Measurements from ENCODE around the gene MLLT10. TPM values are rescaled to one million over a fixed set of nuclear protein-coding genes. Genes with fewer than 3 reads are reported as not detected.

Gene MLLT10
- total RNA-seq, 2 donors from 2014 or later, result 55.8 to 62.9 TPM

DNA sequence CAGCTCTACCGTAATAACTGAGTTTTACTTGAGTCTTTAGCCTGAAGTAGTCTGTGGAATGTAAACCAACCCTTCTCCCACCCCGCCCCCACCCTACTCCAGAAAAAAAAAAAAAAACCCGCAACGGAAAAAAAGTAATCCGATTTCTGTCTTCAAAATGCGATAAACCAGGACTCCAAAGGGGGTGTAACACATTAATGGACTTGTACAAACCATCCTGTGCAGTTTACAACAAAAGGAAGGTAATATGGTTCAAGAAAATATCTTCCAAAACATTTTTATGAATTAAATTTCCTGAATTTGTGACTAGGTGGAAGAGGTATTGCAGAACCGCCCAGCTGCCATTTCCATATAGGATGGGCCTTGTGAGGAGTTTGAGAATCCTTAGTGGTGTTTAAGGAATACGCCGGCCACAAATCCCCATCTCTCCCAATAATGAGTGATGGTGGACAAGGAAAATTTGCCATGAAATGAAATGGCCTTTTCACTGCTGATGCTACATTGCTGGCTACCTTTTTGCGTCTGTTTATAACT is 19.1 kb upstream of the MLLT10 start:
- Mint-ChIP-seq H3K27me3 (ENCODE audit: insufficient read depth) (no peaks in the 10 kb centered on the region), H3K27ac (peak overlapping the region; percentile 92), H3K4me3 (peak overlapping the region; percentile 82), H3K36me3 (ENCODE audit: low read depth) (peaks cover 10% of the 10 kb centered on the region), H3K4me1 (peaks cover 59% of the 10 kb centered on the region), H3K9me3 (no peaks in the 10 kb centered on the region)
- H3K36me3 ChIP-seq (ENCODE audit: control insufficient read depth, insufficient read depth, low read length), result peaks cover 10% of the 10 kb centered on the region
- no peaks in the 10 kb centered on the region for H3K9me3 ChIP-seq (ENCODE audit: control insufficient read depth, low read length)
- TF ChIP-seq, protein P1, sequence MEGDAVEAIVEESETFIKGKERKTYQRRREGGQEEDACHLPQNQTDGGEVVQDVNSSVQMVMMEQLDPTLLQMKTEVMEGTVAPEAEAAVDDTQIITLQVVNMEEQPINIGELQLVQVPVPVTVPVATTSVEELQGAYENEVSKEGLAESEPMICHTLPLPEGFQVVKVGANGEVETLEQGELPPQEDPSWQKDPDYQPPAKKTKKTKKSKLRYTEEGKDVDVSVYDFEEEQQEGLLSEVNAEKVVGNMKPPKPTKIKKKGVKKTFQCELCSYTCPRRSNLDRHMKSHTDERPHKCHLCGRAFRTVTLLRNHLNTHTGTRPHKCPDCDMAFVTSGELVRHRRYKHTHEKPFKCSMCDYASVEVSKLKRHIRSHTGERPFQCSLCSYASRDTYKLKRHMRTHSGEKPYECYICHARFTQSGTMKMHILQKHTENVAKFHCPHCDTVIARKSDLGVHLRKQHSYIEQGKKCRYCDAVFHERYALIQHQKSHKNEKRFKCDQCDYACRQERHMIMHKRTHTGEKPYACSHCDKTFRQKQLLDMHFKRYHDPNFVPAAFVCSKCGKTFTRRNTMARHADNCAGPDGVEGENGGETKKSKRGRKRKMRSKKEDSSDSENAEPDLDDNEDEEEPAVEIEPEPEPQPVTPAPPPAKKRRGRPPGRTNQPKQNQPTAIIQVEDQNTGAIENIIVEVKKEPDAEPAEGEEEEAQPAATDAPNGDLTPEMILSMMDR (conservative IDR thresholded peaks at IDR 0.05), result no peak
- H3K4me3 ChIP-seq (ENCODE audit: low read length), result peak overlapping the region; percentile 92
- 2 to 3% methylated on average over 5 to 8 of the region's 10 CpGs for WGBS, 2 experiments (ENCODE audit: insufficient coverage in 1 of 2, insufficient read length in 1 of 2)
- H3K27me3 ChIP-seq (ENCODE audit: control insufficient read depth, insufficient read depth, low read length, poor library complexity, severe bottlenecking), result no peaks in the 10 kb centered on the region
- peak overlapping the region; percentile 88 for H3K9ac ChIP-seq (ENCODE audit: extremely low read depth, low read length, poor library complexity, severe bottlenecking)
- peak; percentile 55 for DNase-seq
- H3K4me1 ChIP-seq (ENCODE audit: control insufficient read depth, insufficient read depth, low read length), result peaks cover under 1% of the 10 kb centered on the region
- H3K27ac ChIP-seq (ENCODE audit: low read depth, low read length), result peak overlapping the region; percentile 59

GRCh38 chr10:21515361-21516241 is 18.4 kb upstream of the MLLT10 start:
- DNase-seq, result peak; percentile 55
- Mint-ChIP-seq H3K4me1 (peaks cover 65% of the 10 kb centered on the region), H3K4me3 (peak overlapping the region; percentile 82), H3K36me3 (ENCODE audit: low read depth) (peaks cover 10% of the 10 kb centered on the region), H3K27me3 (ENCODE audit: insufficient read depth) (no peaks in the 10 kb centered on the region), H3K9me3 (no peaks in the 10 kb centered on the region), H3K27ac (peak overlapping the region; percentile 92)
- peaks cover 5% of the 10 kb centered on the region for H3K4me1 ChIP-seq (ENCODE audit: control insufficient read depth, insufficient read depth, low read length)
- H3K36me3 ChIP-seq (ENCODE audit: control insufficient read depth, insufficient read depth, low read length), result peaks cover 10% of the 10 kb centered on the region
- no peaks in the 10 kb centered on the region for H3K9me3 ChIP-seq (ENCODE audit: control insufficient read depth, low read length)
- TF ChIP-seq, protein P1 (conservative IDR thresholded peaks at IDR 0.05), result no peak
- peak overlapping the region; percentile 59 for H3K27ac ChIP-seq (ENCODE audit: low read depth, low read length)
- no peaks in the 10 kb centered on the region for H3K27me3 ChIP-seq (ENCODE audit: control insufficient read depth, insufficient read depth, low read length, poor library complexity, severe bottlenecking)
- 2 to 6% methylated on average over 11 to 15 of the region's 15 CpGs for WGBS, 2 experiments (ENCODE audit: insufficient coverage in 1 of 2, insufficient read length in 1 of 2)
- peak overlapping the region; percentile 88 for H3K9ac ChIP-seq (ENCODE audit: extremely low read depth, low read length, poor library complexity, severe bottlenecking)
- peak overlapping the region; percentile 92 for H3K4me3 ChIP-seq (ENCODE audit: low read length)

DNA sequence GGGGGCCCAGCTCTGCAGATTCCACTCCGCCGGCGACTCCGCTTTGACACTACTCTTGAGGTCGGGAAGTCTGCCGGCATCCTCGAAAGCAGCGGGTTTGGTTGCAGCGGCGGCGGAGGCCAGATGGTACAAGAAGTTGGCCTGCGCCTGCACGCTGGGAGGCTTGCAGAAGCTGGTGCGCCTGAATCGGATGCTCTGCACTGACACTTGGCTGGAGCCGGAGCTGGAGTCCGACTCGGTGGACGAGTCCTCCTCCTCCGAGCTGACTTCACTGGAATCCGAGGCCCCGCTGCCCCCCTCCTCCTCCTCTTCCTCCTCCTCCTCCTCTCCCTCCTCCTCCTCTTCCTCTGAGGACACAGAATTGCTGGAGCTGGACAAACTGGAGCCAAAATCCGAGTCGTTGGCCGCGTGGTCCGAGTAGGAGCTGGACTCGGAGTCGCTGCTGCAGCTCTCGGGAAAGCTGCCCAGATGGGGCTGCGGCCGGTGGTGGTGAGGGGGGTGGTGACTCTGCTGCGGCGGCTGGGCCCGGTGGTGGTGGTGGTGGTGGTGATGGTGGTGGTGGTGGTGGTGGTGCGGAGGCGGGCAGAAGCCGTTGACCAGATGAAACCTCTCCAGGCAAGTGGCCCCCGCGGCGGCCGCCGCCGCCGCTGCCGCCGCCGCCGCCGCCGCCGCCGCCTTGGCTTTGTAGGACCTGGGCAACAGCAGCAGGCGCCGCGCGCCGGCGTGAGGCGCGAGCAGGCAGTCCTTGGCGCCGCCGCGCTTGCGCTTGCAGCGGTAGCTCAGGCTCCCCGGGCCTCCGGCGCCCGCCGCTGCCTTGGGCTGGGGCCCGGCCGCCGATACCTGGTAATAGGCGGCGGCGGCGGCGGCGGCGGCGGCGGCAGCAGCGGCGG is 17.5 kb upstream of the MLLT10 start:
- H3K9ac ChIP-seq (ENCODE audit: extremely low read depth, low read length, poor library complexity, severe bottlenecking), result peak overlapping the region; percentile 88
- peak; percentile 89 for DNase-seq
- H3K4me1 ChIP-seq (ENCODE audit: control insufficient read depth, insufficient read depth, low read length), result peaks cover 12% of the 10 kb centered on the region
- no peaks in the 10 kb centered on the region for H3K9me3 ChIP-seq (ENCODE audit: control insufficient read depth, low read length)
- TF ChIP-seq, protein P1 (conservative IDR thresholded peaks at IDR 0.05), result no peak
- Mint-ChIP-seq H3K4me3 (peak overlapping the region; percentile 82), H3K27ac (peak overlapping the region; percentile 92), H3K27me3 (ENCODE audit: insufficient read depth) (no peaks in the 10 kb centered on the region), H3K9me3 (no peaks in the 10 kb centered on the region), H3K4me1 (peaks cover 65% of the 10 kb centered on the region), H3K36me3 (ENCODE audit: low read depth) (peaks cover 10% of the 10 kb centered on the region)
- no peaks in the 10 kb centered on the region for H3K27me3 ChIP-seq (ENCODE audit: control insufficient read depth, insufficient read depth, low read length, poor library complexity, severe bottlenecking)
- H3K27ac ChIP-seq (ENCODE audit: low read depth, low read length), result peak overlapping the region; percentile 59
- H3K36me3 ChIP-seq (ENCODE audit: control insufficient read depth, insufficient read depth, low read length), result peaks cover 10% of the 10 kb centered on the region
- WGBS, 2 experiments (ENCODE audit: insufficient coverage in 1 of 2, insufficient read length in 1 of 2), result 0% methylated on average over 11 to 84 of the region's 86 CpGs
- peak overlapping the region; percentile 92 for H3K4me3 ChIP-seq (ENCODE audit: low read length)
